Type B pancreatic cell (in vitro differentiated cells): Measurements from ENCODE around the gene CLDN10. TPM values are rescaled to one million over a fixed set of nuclear protein-coding genes. Genes with fewer than 3 reads are reported as not detected.
"Not testable (repeated sequence)": the region's sequence is repeated elsewhere in the genome, so short reads cannot be mapped to it uniquely, and the experiment has no call there.

ENCODE experiments used
- DNase-seq: peaks from one replicate; pipeline ENCODE4 v3.0.0; 2021; ENCODE audit warnings: mixed read lengths; ENCODE audit not compliant: unreplicated experiment; ENCODE audit errors: extremely low spot score
- H3K27ac Mint-ChIP-seq: 2 replicates; pipeline ENCODE4 v1.8.0; 2021; ENCODE audit warnings: mild to moderate bottlenecking, mixed read lengths
- H3K27me3 Mint-ChIP-seq: 2 replicates; pipeline ENCODE4 v1.8.0; 2021; ENCODE audit warnings: mixed read lengths
- H3K36me3 Mint-ChIP-seq: 2 replicates; pipeline ENCODE4 v1.8.0; 2021; ENCODE audit warnings: mixed read lengths
- H3K4me1 Mint-ChIP-seq: one replicate; pipeline ENCODE4 v1.8.0; 2021; ENCODE audit warnings: mixed read lengths; ENCODE audit not compliant: unreplicated experiment
- H3K4me3 Mint-ChIP-seq: 2 replicates; pipeline ENCODE4 v1.8.0; 2021; ENCODE audit warnings: mild to moderate bottlenecking, mixed read lengths
- H3K9me3 Mint-ChIP-seq: 2 replicates; pipeline ENCODE4 v1.8.0; 2021; ENCODE audit warnings: mixed read lengths
- CTCF ChIP-seq: fragments of 200-600 bp; sonication (generic); conservative IDR thresholded peaks from 2 replicates; pipeline ENCODE4 v1.5.0; 2021; ENCODE audit warnings: antibody characterized with exemption, mild to moderate bottlenecking
- total RNA-seq: library from RNA; stranded (reverse); gene quantifications from 2 replicates; pipeline ENCODE4 v1.2.1, GENCODE V29; 2021; ENCODE audit warnings: low replicate concordance

CLDN10 gene
- total RNA-seq, 1 donor from 2014 or later, result 2.1 TPM

GRCh38 chr13:95564733-95565291 is 12.3 kb downstream of the CLDN10 start:
- Mint-ChIP-seq H3K27ac (no peak overlapping the region), H3K9me3 (peaks cover 5% of the 10 kb centered on the region), H3K4me3 (no peak overlapping the region), H3K36me3 (no peaks in the 10 kb centered on the region), H3K4me1 (no peaks in the 10 kb centered on the region), H3K27me3 (peaks cover 8% of the 10 kb centered on the region)
- DNase-seq, result no peak
- no peak for TF ChIP-seq CTCF

DNA sequence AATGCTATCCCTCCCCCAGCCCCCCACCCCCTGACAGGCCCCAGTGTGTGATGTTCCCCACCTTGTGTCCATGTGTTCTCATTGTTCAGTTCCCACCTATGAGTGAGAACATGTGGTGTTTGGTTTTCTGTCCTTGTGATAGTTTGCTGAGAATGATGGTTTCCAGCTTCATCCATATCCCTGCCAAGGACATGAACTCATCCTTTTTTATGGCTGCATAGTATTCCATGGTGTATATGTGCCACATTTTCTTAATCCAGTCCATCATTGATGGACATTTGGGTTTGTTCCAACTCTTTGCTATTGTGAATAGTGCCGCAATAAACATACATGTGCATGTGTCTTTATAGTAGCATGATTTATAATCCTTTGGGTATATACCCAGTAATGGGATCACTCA is 13.2 kb downstream of the CLDN10 start:
- H3K9me3 Mint-ChIP-seq, H3K27me3 Mint-ChIP-seq, H3K4me1 Mint-ChIP-seq, H3K36me3 Mint-ChIP-seq, H3K27ac Mint-ChIP-seq, H3K4me3 Mint-ChIP-seq, DNase-seq: not testable (repeated sequence)

DNA sequence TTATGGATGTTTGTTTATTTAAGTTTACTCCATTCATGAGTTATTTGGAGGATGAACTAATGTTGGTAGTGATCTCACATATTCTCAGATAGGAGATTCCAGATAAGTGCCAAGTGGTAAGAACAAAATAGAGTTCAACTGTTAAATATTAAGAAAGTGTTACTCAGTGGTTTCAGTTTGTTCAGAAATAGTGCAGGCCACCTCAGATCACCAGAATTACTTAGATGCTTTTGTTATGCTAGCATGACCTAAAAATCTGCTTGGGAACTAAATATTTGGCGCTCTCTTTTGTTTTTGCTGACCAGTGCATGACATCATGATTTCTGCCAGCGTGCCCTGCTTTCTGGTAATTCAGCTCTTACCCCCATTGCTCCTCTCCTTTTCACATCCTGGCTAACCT is 15.6 kb downstream of the CLDN10 start:
- Mint-ChIP-seq H3K9me3 (peaks cover 5% of the 10 kb centered on the region), H3K4me3 (no peak overlapping the region), H3K4me1 (no peaks in the 10 kb centered on the region), H3K27me3 (peaks cover 8% of the 10 kb centered on the region), H3K36me3 (no peaks in the 10 kb centered on the region), H3K27ac (no peak overlapping the region)
- no peak for TF ChIP-seq CTCF
- DNase-seq, result no peak

GRCh38 chr13:95570016-95570415 is 17.5 kb downstream of the CLDN10 start:
- no peak for TF ChIP-seq CTCF
- H3K4me1 Mint-ChIP-seq, result no peaks in the 10 kb centered on the region
- no peaks in the 10 kb centered on the region for H3K27me3 Mint-ChIP-seq

DNA sequence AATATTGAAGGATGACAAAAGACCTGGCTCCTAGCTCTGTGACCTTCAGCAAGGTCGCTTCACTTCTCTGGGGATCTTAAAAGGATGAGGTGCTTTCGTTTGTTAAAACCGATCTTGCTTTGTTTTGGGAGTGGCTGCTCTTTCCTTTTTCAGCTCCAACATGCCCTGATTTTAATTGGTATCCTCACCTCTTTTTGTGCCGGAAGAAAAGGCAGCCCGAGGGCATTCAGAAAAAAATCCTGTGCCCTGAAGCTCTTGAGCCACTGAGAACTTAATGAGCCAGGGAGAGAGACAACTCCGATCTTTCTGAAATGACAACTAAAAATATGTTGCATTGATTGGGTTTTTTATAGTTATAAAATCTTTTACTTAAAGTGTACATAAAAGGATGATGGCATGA is 19.4 kb downstream of the CLDN10 start:
- H3K36me3 Mint-ChIP-seq, result peaks cover 7% of the 10 kb centered on the region
- H3K27ac Mint-ChIP-seq, result no peak overlapping the region
- DNase-seq, result no peak

More at GRCh38 chr13:95570016-95570415, 17.5 kb downstream of the CLDN10 start:
- H3K36me3 Mint-ChIP-seq, result peaks cover 4% of the 10 kb centered on the region
- H3K27ac Mint-ChIP-seq, result no peak overlapping the region
- no peak for DNase-seq
- no peak overlapping the region for H3K4me3 Mint-ChIP-seq
- peaks cover 5% of the 10 kb centered on the region for H3K9me3 Mint-ChIP-seq

GRCh38 chr13:95573221-95573620 is 20.7 kb downstream of the CLDN10 start:
- no peaks in the 10 kb centered on the region for H3K27me3 Mint-ChIP-seq
- no peak for TF ChIP-seq CTCF
- H3K36me3 Mint-ChIP-seq, result peaks cover 7% of the 10 kb centered on the region
- no peaks in the 10 kb centered on the region for H3K4me1 Mint-ChIP-seq
- no peak overlapping the region for H3K4me3 Mint-ChIP-seq
- no peaks in the 10 kb centered on the region for H3K9me3 Mint-ChIP-seq
- no peak for DNase-seq
- no peak overlapping the region for H3K27ac Mint-ChIP-seq

More for the DNA sequence above, 19.4 kb downstream of the CLDN10 start:
- Mint-ChIP-seq H3K4me1 (no peaks in the 10 kb centered on the region), H3K9me3 (no peaks in the 10 kb centered on the region), H3K4me3 (no peak overlapping the region), H3K27me3 (no peaks in the 10 kb centered on the region)
- TF ChIP-seq CTCF, result no peak
